Small intestine (tissue), 16 donors: Measurements from ENCODE around the gene MAP3K9. TPM values are rescaled to one million over a fixed set of nuclear protein-coding genes. Genes with fewer than 3 reads are reported as not detected.
"Not testable (repeated sequence)": the region's sequence is repeated elsewhere in the genome, so short reads cannot be mapped to it uniquely, and the experiment has no call there.

Source experiments
- DNase-seq, 2 donors: peaks; one replicate each; pipeline versions ENCODE4 v3.0.0 to v3.0.0-alpha.2; 2013
- FAIRE-seq: peaks from 2 replicates; lab custom pipeline; 2012; peaks lifted over from hg19 to GRCh38; lab: Jason Lieb, UNC
- H3K27ac ChIP-seq, 3 donors: one replicate each; pipeline ENCODE4 v1.5.1; 2013; ENCODE audit warnings: low read length in 2 of 3, mild to moderate bottlenecking in 2 of 3, control low read depth in 1 of 3, inconsistent platforms in 1 of 3, low read depth in 1 of 3, moderate library complexity in 1 of 3
- H3K27me3 ChIP-seq, 3 donors: one replicate each; pipeline ENCODE4 v1.6.1; 2013; ENCODE audit warnings: low read length in 3 of 3, inconsistent platforms in 1 of 3; ENCODE audit not compliant: control insufficient read depth in 3 of 3, insufficient read depth in 3 of 3
- H3K36me3 ChIP-seq, 3 donors: one replicate each; pipeline ENCODE4 v1.6.1; 2013; ENCODE audit warnings: low read length in 3 of 3, inconsistent platforms in 1 of 3, low read depth in 1 of 3, mild to moderate bottlenecking in 1 of 3, moderate library complexity in 1 of 3; ENCODE audit not compliant: control insufficient read depth in 3 of 3, insufficient read depth in 2 of 3
- H3K4me1 ChIP-seq, 3 donors: one replicate each; pipeline ENCODE4 v1.6.1; 2013; ENCODE audit warnings: low read length in 2 of 3, inconsistent platforms in 1 of 3, low read depth in 1 of 3, mild to moderate bottlenecking in 1 of 3, moderate library complexity in 1 of 3; ENCODE audit not compliant: control insufficient read depth in 3 of 3, insufficient read depth in 2 of 3
- H3K4me3 ChIP-seq, 3 donors: one replicate each; pipeline ENCODE4 v1.5.1; 2013; ENCODE audit warnings: low read length in 3 of 3, control low read depth in 1 of 3, inconsistent platforms in 1 of 3, low read depth in 1 of 3, mild to moderate bottlenecking in 1 of 3, moderate library complexity in 1 of 3
- H3K9me3 ChIP-seq, 2 donors: one replicate each; pipeline ENCODE4 v1.6.1; 2013; ENCODE audit warnings: low read depth in 1 of 2, low read length in 1 of 2; ENCODE audit not compliant: control insufficient read depth in 2 of 2, insufficient read depth in 1 of 2
- WGBS, 3 donors: extraction: QIAGEN DNeasy Blood & Tissue Kit; methylation state at CpG; one replicate each; pipeline ENCODE4 v1.1.7; 2013; 5-methylcytosine and 5-hydroxymethylcytosine counted together
- long read RNA-seq, 10 donors: transcript quantifications; one replicate each; lab custom pipeline, GENCODE V29; 2026
- polyA plus RNA-seq, 4 donors: library from polyadenylated mRNA; stranded (reverse) in 3 of 4; unstranded in 1 of 4; fragments of 200-250 nt in 3 of 4; fragments of 120-200 nt in 1 of 4; gene quantifications; one replicate each; pipeline versions ENCODE4 v1.2.1 to v1.2.3, GENCODE V29; 2013
- donor health status: healthy with polysubstance abuse.
- donor health status: control.
- donor health status: control.
- donor health status: Bipolar disorder and iron deficiency.
- donor health status: healthy.

Gene MAP3K9
- 1 to 10 TPM in 3 of 4 donors, under 1 TPM in 1; 0.81 to 4.5 (median 2.6) TPM for polyA plus RNA-seq
- long read RNA-seq, donor 1 = 0 reads
- long read RNA-seq, donor 2 = 0 reads
- long read RNA-seq, donor 3 = 0 reads
- long read RNA-seq, donor 4 = 0 reads
- long read RNA-seq, donor 5 = 0 reads
- long read RNA-seq, donor 6 = 0 reads
- long read RNA-seq, donor 7 = 0 reads
- long read RNA-seq, donor 8 = 0 reads
- long read RNA-seq, donor 9 = 0 reads
- long read RNA-seq, donor 10 = 0 reads

- FAIRE-seq (no peak), DNase-seq (peak; percentile 98)
- Histone ChIP-seq H3K27ac (peak within 1 kb of the TSS; percentile 62 to 76 (median 72)), H3K4me1 (no peaks in the 10 kb centered on the region), H3K4me3 (peak within 1 kb of the TSS; percentile 57 to 73 (median 68)), H3K9me3 (no peaks in the 10 kb centered on the region), H3K36me3 (no peaks in the 10 kb centered on the region), H3K27me3 (peaks cover 0 to 4% (median 0%) of the 10 kb centered on the region in 3 donors)
- WGBS, 3 donors = 0 to 2% (median 1%) methylated on average over 34 to 89 of the region's 89 CpGs
Measured at GRCh38 chr14:70809225-70810219, at the start of gene MAP3K9. MAP3K9 (minus strand) TSS chr14:70809513; CDS start chr14:70809171, 342 bp downstream.

DNA sequence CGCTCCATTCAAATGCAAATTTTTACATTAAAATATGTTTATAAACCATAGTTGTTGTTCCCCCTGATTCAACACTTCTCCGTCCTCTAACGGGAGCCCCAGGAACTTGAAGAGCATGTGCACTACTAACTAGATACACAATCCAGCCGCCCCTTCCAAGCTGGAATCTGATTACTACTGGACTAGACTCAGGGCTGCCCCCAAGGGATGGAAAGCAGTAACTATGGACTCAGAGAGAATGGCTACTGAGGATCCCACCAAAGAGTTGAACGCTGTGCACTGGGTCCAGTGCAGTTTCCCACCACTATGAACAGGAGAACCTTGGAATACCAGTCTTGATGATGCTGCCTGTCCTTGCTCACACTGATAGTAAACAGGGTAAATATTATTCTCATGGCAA lies 49.3 kb upstream of the MAP3K9 start:
- 85 to 88% (median 85%) methylated on average over 5 of the region's 5 CpGs for WGBS, 3 donors
- Histone ChIP-seq H3K36me3 (no peaks in the 10 kb centered on the region), H3K4me3 (no peak overlapping the region), H3K9me3 (no peaks in the 10 kb centered on the region), H3K27me3 (no peaks in the 10 kb centered on the region), H3K27ac (no peak overlapping the region), H3K4me1 (no peaks in the 10 kb centered on the region)
- no peak for FAIRE-seq
- DNase-seq = no peak

DNA sequence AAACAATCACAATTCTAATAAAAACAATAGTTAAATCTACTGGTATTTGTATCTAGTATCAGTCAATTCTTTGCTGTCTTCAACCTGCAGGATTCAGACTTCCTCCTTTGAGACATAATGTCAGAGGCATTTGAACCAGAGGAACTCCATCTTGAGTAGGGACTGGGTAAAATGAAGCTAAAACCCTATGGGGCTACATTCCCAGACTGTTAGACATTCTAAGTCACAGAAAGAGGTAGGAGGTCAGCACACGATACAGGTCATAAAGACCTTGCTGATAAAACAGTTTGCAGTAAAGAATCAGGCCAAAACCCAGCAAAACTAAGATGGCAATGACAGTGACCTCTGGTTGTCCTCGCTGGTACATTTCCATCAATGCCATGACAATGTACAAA lies 48.2 kb upstream of the MAP3K9 start:
- WGBS, 3 donors = 87 to 92% (median 87%) methylated on average over 2 of the region's 2 CpGs
- no peak for FAIRE-seq

DNA sequence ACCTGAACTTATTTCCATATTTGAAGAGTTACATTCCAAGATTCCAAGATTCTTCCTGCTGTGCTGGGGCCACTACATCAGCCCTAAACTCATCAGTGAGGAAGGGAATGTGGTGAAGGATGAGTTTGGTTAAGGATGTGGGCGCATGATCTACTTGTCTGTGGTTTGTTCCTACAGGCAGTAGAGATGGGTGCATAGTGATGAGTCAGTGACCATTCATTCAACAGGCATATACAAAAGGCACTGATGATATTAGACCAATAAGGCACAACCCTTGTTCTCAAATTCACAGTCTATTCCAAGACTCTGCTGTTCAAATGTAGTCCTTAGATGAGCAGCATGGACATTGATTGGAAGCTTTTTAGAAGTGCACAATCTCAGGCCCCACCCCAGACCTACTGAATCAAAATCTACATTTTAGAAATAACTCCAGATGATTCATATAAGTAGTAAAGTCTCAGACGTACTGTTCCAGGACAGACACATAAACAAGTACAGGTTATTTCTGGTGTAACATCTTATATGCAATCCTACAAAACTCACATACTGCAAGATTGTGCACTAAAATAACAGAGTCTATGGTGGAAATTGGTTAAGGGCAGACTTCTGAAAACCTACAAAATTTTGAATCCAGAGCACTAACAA lies 47.7 kb upstream of the MAP3K9 start:
- Histone ChIP-seq H3K4me3 (no peak overlapping the region), H3K27ac (no peak overlapping the region), H3K4me1 (no peaks in the 10 kb centered on the region), H3K9me3 (no peaks in the 10 kb centered on the region), H3K27me3 (no peaks in the 10 kb centered on the region), H3K36me3 (no peaks in the 10 kb centered on the region)
- DNase-seq (no peak), FAIRE-seq (no peak)
- 58 to 73% (median 59%) methylated on average over 2 of the region's 2 CpGs for WGBS, 3 donors

More for the DNA sequence above, 48.2 kb upstream of the MAP3K9 start:
- Histone ChIP-seq H3K36me3 (no peaks in the 10 kb centered on the region), H3K27ac (no peak overlapping the region), H3K4me1 (no peaks in the 10 kb centered on the region), H3K27me3 (no peaks in the 10 kb centered on the region), H3K9me3 (no peaks in the 10 kb centered on the region), H3K4me3 (no peak overlapping the region)
- DNase-seq = no peak

GRCh38 chr14:70855486-70855885 lies 46.2 kb upstream of the MAP3K9 start:
- H3K27me3 ChIP-seq = no peaks in the 10 kb centered on the region
- no peaks in the 10 kb centered on the region for H3K9me3 ChIP-seq
- no peak overlapping the region for H3K4me3 ChIP-seq
- DNase-seq = no peak
- H3K27ac ChIP-seq = no peak overlapping the region
- no peaks in the 10 kb centered on the region for H3K36me3 ChIP-seq
- H3K4me1 ChIP-seq = no peaks in the 10 kb centered on the region
- no peak for FAIRE-seq
- 65 to 68% (median 65%) methylated on average over 5 of the region's 5 CpGs for WGBS, 3 donors

- not testable (repeated sequence) for H3K27ac ChIP-seq, H3K27me3 ChIP-seq, H3K4me1 ChIP-seq, H3K4me3 ChIP-seq, H3K9me3 ChIP-seq, FAIRE-seq, DNase-seq, H3K36me3 ChIP-seq
- WGBS, 3 donors = 81 to 93% (median 92%) methylated on average over 3 of the region's 3 CpGs
Measured at GRCh38 chr14:70853658-70854057, 44.3 kb upstream of the MAP3K9 start.

DNA sequence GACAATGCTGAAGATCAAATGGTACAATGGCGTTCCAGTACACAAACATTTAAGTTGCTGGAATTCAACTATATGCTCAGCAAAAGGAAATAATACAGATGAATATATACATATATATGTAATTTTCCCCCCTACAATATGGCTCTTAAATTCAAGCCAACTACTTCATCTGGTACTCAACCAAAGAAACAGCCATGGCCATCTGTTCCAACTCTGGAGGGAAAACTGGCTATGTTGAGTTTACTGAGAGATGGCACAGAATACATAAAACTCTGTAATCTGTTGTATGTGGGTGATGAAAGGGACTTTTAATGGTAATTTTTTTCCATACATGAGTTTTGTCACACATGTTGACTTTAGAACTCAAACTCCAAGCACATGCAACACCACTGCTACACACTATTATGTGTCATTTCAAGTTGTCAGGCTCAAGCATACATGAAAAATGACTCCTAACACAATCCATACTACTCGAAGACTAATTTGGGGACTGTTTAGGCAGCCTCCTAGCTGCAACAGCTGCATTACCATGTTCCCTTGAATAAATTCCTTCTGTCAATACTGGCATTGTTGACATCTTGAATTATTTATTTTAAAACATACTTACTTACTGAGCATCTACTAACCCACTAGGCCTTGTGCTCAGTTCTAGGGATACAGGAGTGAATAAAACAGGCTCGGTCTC lies 38.2 kb upstream of the MAP3K9 start:
- FAIRE-seq (no peak), DNase-seq (no peak)
- Histone ChIP-seq H3K36me3 (no peaks in the 10 kb centered on the region), H3K27ac (no peak overlapping the region), H3K9me3 (no peaks in the 10 kb centered on the region), H3K4me1 (peaks cover 0 to 2% (median under 1%) of the 10 kb centered on the region in 3 donors), H3K27me3 (no peaks in the 10 kb centered on the region), H3K4me3 (no peak overlapping the region)
- 86 to 90% (median 86%) methylated on average over 3 of the region's 3 CpGs for WGBS, 3 donors

DNA sequence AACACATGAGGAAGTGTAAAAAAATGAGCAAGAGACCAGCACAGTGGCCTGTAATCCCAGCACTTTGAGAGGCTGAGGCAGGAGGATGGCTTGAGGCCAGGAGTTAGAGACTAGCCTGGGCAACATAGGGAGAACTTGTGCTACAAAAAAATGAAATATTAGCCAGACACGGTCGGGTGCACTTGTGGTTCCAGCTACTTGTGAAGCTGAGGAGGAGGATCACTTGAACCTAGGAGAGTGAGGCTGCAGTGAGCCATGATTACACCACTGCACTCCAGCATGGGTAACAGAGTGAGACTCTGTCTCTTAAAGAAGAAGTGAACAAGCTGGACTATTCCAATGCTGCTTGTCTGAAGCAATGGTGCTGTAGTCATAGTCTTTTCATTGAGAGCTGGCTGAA lies 36.3 kb upstream of the MAP3K9 start:
- no peak for DNase-seq
- no peak overlapping the region for H3K27ac ChIP-seq
- no peaks in the 10 kb centered on the region for H3K36me3 ChIP-seq
- H3K4me3 ChIP-seq = no peak overlapping the region
- H3K4me1 ChIP-seq = peaks cover 0 to 4% (median 3%) of the 10 kb centered on the region in 3 donors
- 78 to 90% (median 89%) methylated on average over 2 of the region's 2 CpGs for WGBS, 3 donors
- FAIRE-seq = no peak
- no peaks in the 10 kb centered on the region for H3K9me3 ChIP-seq
- no peaks in the 10 kb centered on the region for H3K27me3 ChIP-seq
